GM18498 (cell line): ENCODE data around the gene ACSL3.
A peak's percentile ranks its signal among the peaks of the same experiment; 100 is the strongest.
"Not testable (repeated sequence)": the region's sequence is repeated elsewhere in the genome, so short reads cannot be mapped to it uniquely, and the experiment has no call there.

Source experiments
- ATAC-seq: cut with Tn5 transposase; IDR thresholded peaks from one replicate; pipeline ENCODE4 v1.9.1; 2021; ENCODE audit warnings: mild to moderate bottlenecking, moderate library complexity; ENCODE audit not compliant: unreplicated experiment

ACSL3 gene

DNA sequence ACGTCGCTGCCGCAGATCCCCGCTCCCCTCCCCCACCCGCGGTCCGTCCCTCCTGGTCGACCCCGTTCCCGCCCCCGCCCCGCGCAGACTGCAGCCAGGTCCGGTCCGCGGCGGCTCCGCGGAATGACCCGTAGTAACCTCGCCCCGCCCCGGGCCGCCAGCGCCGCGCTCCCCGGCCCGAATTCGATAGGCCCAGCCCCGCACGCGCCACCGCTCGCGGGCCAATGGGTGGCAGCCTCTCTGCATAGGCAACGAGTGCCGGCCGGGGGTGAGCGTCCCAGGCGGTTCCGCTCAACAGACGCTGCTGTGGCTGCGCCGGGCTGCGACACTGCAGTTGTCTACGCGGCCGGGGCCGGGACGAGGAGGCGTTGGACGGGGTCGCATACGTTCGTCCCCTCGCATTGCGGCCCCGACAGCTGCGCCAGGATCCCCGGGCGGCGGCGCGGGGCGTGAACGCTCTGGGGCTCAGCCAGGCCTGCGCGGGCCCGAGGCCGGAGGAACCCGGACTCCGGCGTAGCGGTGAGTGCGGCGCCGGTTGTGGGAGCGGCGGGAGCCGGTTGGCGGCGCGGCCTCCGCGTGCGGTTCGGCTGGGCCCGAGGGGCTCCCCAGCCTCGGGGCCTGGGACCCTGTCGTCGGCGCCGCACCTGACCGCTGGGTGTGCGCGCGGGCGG lies at the start of gene ACSL3:
ACSL3 (plus strand) TSS at position 297 of the 671 bp plus-strand sequence. CDS start 47,737 bp downstream, outside the sequence.
- ATAC-seq: peak; percentile 99

DNA sequence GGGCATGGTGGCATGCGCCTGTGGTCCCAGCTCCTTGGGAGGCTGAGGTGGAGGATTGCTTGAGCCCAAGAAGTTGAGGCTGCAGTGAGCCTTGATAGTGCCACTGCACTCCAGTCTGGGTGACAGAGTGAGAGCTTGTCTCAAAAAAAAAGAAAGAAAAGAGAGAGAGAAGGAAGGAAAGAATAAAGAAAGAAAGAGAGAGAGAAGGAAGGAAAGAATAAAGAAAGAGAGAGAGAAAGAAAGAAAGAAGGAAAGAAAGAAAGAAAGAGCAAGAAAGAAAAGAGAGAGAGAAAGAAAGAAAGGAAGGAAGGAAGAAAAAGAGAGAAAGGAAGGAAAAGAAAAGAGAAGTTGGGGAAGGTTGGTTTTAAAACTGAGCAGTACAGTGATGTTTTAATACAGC lies 49.0 kb upstream of the ACSL3 start:
- ATAC-seq: no peak

- ATAC-seq: peak; percentile 96
Observed at GRCh38 chr2:222813177-222813843, 47.5 kb upstream of the ACSL3 start.

- no peak for ATAC-seq
Observed at GRCh38 chr2:222819722-222820333, 41.0 kb upstream of the ACSL3 start.

- no peak for ATAC-seq
Observed at GRCh38 chr2:222823183-222823930, 37.5 kb upstream of the ACSL3 start.

- ATAC-seq: no peak
Observed at GRCh38 chr2:222825031-222825430, 35.8 kb upstream of the ACSL3 start.

GRCh38 chr2:222827417-222827816 lies 33.4 kb upstream of the ACSL3 start:
- ATAC-seq: no peak

GRCh38 chr2:222828572-222828971 lies 32.3 kb upstream of the ACSL3 start:
- no peak for ATAC-seq

DNA sequence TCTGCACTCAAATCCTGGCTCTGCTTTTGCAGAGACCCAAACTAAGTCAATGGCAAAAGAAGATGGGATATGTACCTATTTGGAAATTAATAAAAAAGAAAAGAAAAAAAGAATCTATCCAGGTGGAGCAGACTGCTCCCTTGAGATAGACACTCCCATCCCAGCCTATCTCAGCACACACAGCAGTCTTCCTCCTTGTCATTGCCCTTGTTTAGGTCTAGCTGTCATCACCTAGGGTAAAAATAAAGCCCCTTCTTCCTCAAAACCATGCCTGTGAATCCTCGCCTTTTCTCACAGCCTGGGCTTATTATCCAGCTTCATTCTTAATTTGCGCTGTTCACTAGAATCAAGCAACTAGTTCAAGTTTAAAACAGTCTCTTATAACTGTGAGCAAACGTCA lies 30.7 kb upstream of the ACSL3 start:
- ATAC-seq: no peak

DNA sequence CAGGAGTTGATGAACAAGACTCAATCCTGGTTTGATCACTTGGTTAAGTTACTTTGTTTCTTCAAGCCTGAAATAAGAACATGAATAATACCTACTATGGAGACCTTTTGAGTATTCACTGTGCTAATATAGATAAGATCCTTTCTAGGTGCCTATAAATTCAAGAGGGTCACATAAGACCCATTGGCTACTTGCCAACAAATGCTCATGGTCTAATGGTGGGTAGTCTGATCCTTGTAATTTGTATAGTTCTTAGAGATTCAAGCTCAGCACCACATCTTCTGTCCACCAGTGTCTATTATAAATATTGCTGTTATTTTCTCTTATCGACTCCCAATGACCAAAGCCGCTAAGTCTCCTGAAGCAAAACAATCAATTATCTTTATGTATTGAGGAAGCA lies 27.4 kb upstream of the ACSL3 start:
- ATAC-seq: no peak

DNA sequence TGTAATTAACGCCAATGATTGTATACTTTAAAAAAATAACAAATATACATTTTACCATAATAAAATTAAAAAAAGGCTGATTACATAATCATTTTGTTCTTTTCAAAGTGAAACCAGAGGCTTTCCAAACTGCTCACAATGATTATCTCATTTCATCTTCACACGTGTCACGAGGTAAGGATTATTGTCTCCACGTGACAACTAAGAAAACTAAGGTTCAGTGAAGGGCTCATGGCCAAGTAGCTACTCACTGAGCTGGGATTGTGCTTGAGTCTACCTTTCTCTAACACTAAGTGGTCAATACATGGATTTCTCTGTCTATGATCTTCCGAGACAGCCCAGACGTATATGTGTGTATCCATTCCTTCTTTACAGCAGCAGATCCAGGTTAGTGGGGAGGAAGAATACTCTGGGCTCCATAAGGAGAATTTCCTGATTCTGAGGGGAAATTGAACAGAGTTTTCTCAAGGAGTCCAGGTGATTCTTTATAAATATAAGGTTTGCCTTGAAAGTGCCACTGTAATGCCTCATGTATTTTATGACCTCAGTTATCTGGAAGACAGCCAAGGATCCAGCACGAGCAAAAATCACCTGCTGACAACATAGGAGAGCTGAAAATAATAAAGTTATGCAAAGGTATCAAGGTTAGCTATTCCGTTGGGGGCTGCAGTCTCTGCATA lies 25.6 kb upstream of the ACSL3 start:
- no peak for ATAC-seq

- ATAC-seq: no peak
Observed at GRCh38 chr2:222835823-222836151, 25.0 kb upstream of the ACSL3 start.

- no peak for ATAC-seq
Observed at GRCh38 chr2:222837643-222838056, 23.2 kb upstream of the ACSL3 start.

GRCh38 chr2:222840060-222840802 lies 20.6 kb upstream of the ACSL3 start:
- no peak for ATAC-seq

GRCh38 chr2:222842491-222843174 lies 18.2 kb upstream of the ACSL3 start:
- no peak for ATAC-seq

- ATAC-seq: no peak
Observed at GRCh38 chr2:222844323-222844722, 16.5 kb upstream of the ACSL3 start.

- not testable (repeated sequence) for ATAC-seq
Observed at GRCh38 chr2:222845314-222845713, 15.5 kb upstream of the ACSL3 start.

DNA sequence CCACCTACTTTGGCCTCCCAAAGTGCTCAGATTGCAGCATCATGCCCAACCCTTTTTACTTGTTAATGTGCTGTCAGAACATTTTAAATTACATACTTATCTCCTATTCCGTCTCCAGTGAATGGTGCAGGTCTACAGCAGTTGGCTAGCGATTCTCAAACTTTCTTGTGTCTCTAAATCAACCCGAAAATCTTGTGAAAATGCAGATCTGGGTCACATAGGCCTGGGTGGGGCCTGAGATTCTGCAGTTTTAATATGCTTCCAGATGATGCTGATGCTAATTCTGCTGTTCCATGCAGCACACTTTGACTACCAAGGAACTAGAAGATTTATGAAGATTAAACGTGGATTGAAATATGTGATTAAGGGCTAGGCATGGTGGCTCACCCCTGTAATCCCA lies 14.8 kb upstream of the ACSL3 start:
- ATAC-seq: no peak

DNA sequence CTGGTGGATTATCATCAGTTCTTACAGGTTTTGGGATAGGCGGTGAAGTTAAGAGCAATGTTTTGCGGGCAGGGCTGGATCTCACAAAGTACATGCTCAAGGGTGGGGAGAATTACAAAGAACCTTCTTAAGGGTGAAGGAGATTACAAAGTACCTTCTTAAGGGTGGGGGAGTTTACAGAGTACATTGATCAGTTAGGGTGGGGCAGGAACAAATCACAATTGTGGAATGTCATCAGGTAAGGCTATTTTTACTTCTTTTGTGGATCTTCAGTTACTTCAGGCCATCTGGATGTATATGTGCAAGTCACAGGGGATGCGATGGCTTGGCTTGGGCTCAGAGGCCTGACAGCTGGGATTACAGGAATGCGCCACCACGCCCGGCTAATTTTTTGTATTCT lies 12.8 kb upstream of the ACSL3 start:
- not testable (repeated sequence) for ATAC-seq

- ATAC-seq: no peak
Observed at GRCh38 chr2:222848862-222849261, 12.0 kb upstream of the ACSL3 start.
